Fibroblast of mammary gland (primary cell): ENCODE measurements around the gene EPC2.

ENCODE experiments used
- DNase-seq: peaks from one replicate; pipeline ENCODE4 v3.0.0-alpha.2; 2010; ENCODE audit warnings: low read depth
- H3K4me3 ChIP-seq: 2 replicates; pipeline ENCODE4 v1.5.1; 2011; ENCODE audit warnings: low read depth, mild to moderate bottlenecking, low read length, moderate library complexity; ENCODE audit not compliant: control insufficient read depth
- TF ChIP-seq, protein P1 (sequence below): conservative IDR thresholded peaks from 2 replicates; pipeline ENCODE4 v1.5.1; 2011; ENCODE audit warnings: low read depth, low read length, inconsistent platforms; ENCODE audit not compliant: control insufficient read depth, insufficient read depth

The EPC2 gene

DNA sequence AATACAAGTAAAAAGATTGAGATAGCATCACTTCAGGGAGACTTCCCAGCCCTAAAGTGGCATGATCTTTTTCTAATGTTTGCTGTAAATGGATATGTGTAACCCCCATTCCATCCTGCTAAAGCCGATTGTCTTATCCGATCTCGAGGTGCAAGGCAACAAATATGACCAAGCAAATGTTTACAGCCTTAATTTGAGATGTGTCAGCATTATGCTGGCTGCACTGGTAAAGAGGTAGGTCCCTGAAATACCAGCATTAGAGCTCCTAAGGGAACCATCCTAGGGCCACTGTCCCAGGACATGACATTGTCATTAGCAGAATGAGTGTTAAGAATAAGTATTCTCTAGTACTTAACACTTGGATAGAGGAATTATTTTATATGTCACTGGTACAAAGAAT, 108.4 kb downstream of the EPC2 start:
- H3K4me3 ChIP-seq = no peak overlapping the region
- TF ChIP-seq, protein P1, sequence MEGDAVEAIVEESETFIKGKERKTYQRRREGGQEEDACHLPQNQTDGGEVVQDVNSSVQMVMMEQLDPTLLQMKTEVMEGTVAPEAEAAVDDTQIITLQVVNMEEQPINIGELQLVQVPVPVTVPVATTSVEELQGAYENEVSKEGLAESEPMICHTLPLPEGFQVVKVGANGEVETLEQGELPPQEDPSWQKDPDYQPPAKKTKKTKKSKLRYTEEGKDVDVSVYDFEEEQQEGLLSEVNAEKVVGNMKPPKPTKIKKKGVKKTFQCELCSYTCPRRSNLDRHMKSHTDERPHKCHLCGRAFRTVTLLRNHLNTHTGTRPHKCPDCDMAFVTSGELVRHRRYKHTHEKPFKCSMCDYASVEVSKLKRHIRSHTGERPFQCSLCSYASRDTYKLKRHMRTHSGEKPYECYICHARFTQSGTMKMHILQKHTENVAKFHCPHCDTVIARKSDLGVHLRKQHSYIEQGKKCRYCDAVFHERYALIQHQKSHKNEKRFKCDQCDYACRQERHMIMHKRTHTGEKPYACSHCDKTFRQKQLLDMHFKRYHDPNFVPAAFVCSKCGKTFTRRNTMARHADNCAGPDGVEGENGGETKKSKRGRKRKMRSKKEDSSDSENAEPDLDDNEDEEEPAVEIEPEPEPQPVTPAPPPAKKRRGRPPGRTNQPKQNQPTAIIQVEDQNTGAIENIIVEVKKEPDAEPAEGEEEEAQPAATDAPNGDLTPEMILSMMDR = no peak
- DNase-seq = no peak

- H3K4me3 ChIP-seq = no peak overlapping the region
- DNase-seq = no peak
- TF ChIP-seq, protein P1 = no peak
These were observed 110.3 kb downstream of the EPC2 start for GRCh38 chr2:148754864-148755263.

DNA sequence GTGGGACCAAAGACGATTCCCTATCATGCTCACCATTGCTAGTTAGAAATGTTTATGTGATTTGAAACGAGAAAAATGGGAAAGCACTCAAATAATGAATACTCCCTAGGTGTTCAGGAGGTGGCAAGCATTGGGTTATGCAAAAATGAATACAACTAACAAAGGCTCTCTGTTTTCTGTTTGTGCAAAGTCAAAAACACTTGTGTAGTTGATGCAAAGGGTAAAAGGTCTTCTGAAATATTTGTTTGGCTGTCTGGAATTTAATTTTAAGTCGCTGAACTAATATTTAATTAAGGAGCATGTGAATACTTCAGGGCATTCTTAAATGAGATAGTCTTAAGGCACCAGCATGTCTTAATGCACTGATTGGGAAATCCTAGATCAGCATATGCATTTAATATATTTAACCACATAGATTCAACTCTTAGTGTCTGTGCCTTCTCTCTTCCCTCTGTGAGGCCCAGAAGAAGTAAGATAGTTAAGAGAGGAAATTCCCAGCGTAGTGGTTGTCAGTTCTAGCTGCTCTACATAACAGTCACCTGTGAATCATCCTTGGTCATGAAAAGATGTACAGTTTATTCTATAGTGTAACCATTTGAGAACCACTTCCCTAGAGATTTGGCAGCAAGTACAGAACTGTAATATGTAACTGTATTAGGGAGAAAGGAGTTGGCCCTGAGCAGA, 111.9 kb downstream of the EPC2 start:
- TF ChIP-seq, protein P1 = no peak
- DNase-seq = peak; percentile 90

GRCh38 chr2:148764815-148765214, 120.3 kb downstream of the EPC2 start:
- DNase-seq = no peak

More for the DNA sequence above, 111.9 kb downstream of the EPC2 start:
- no peak overlapping the region for H3K4me3 ChIP-seq

GRCh38 chr2:148770047-148770446, 125.5 kb downstream of the EPC2 start:
- H3K4me3 ChIP-seq = no peak overlapping the region
- TF ChIP-seq, protein P1 = no peak
- DNase-seq = no peak

More at GRCh38 chr2:148764815-148765214, 120.3 kb downstream of the EPC2 start:
- TF ChIP-seq, protein P1 = no peak
- H3K4me3 ChIP-seq = no peak overlapping the region

- no peak for DNase-seq
- no peak overlapping the region for H3K4me3 ChIP-seq
- TF ChIP-seq, protein P1 = no peak
These were observed 137.0 kb downstream of the EPC2 start for GRCh38 chr2:148781544-148781943.
